Ascending aorta (tissue), 2 donors: ENCODE results near the gene ENTHD1. TPM values are rescaled to one million over a fixed set of nuclear protein-coding genes. Genes with fewer than 3 reads are reported as not detected.
"Not testable (repeated sequence)": the region's sequence is repeated elsewhere in the genome, so short reads cannot be mapped to it uniquely, and the experiment has no call there.

Experiments used
- DNase-seq, 2 donors: peaks; one replicate each; pipeline ENCODE4 v3.0.0-alpha.2; 2019; ENCODE audit warnings: low spot score in 2 of 2
- H3K27ac ChIP-seq, 2 donors: fragments of 200-600 bp; sonication (generic); one replicate each; pipeline ENCODE4 v1.5.1; 2016 to 2017; ENCODE audit warnings: mild to moderate bottlenecking in 1 of 2
- H3K27me3 ChIP-seq: fragments of 200-600 bp; sonication (generic); one replicate; pipeline ENCODE4 v1.5.1; 2017
- H3K36me3 ChIP-seq, 2 donors: fragments of 200-600 bp; sonication (generic); one replicate each; pipeline ENCODE4 v1.5.1; 2016
- H3K4me1 ChIP-seq, 2 donors: fragments of 200-600 bp; sonication (generic); one replicate each; pipeline ENCODE4 v1.5.1; 2016 to 2017; ENCODE audit warnings: mild to moderate bottlenecking in 1 of 2
- H3K4me3 ChIP-seq, 2 donors: fragments of 200-600 bp; sonication (generic); one replicate each; pipeline ENCODE4 v1.5.1; 2016 to 2017; ENCODE audit warnings: mild to moderate bottlenecking in 1 of 2
- H3K9me3 ChIP-seq, 2 donors: fragments of 200-600 bp; sonication (generic); one replicate each; pipeline ENCODE4 v1.5.1; 2016
- CTCF ChIP-seq, 3 experiments: fragments of 200-600 bp in 2 of 3; fragments of 450-650 bp in 1 of 3; sonication (generic) in 2 of 3; IDR thresholded peaks; one replicate each; pipeline ENCODE4 v1.5.1; 2016 to 2019; ENCODE audit warnings: antibody characterized with exemption in 3 of 3, mild to moderate bottlenecking in 1 of 3, moderate library complexity in 1 of 3
- intact Hi-C: fragments of 100-400 bp; cut with DNase I; formaldehyde crosslinking; loops from one replicate; pipeline ENCODE4 v1.15.1; 2023
- total RNA-seq: library from RNA; depleted of rRNA; stranded (reverse); fragments of >200 nt; gene quantifications from one replicate; pipeline ENCODE4 v1.1.0, GENCODE V29; 2016

ENTHD1 gene
- total RNA-seq, 1 donor from 2014 or later = 0.21 TPM

GRCh38 chr22:39906207-39906606, 12.6 kb upstream of the ENTHD1 start:
- intact Hi-C loops = no loop called here
- H3K27me3 ChIP-seq = no peaks in the 10 kb centered on the region
- H3K36me3 ChIP-seq = no peaks in the 10 kb centered on the region
- no peak overlapping the region for H3K27ac ChIP-seq
- no peaks in the 10 kb centered on the region for H3K9me3 ChIP-seq
- H3K4me3 ChIP-seq = no peak overlapping the region
- no peak for DNase-seq
- no peaks in the 10 kb centered on the region for H3K4me1 ChIP-seq
- no peak for TF ChIP-seq CTCF (IDR thresholded peaks at IDR 0.05)

GRCh38 chr22:39905687-39906086, 12.1 kb upstream of the ENTHD1 start:
- Histone ChIP-seq H3K27ac (no peak overlapping the region), H3K4me1 (no peaks in the 10 kb centered on the region), H3K27me3 (no peaks in the 10 kb centered on the region), H3K36me3 (no peaks in the 10 kb centered on the region), H3K9me3 (no peaks in the 10 kb centered on the region), H3K4me3 (no peak overlapping the region)
- intact Hi-C loops = no loop called here
- TF ChIP-seq CTCF (IDR thresholded peaks at IDR 0.05) = no peak
- DNase-seq = no peak

GRCh38 chr22:39904862-39905261, 11.3 kb upstream of the ENTHD1 start:
- intact Hi-C loops = no loop called here

GRCh38 chr22:39904024-39904423, 10.5 kb upstream of the ENTHD1 start:
- H3K4me3 ChIP-seq, H3K27me3 ChIP-seq, intact Hi-C loops, DNase-seq, H3K36me3 ChIP-seq, H3K9me3 ChIP-seq, H3K27ac ChIP-seq, H3K4me1 ChIP-seq: not testable (repeated sequence)

More at GRCh38 chr22:39904862-39905261, 11.3 kb upstream of the ENTHD1 start:
- Histone ChIP-seq H3K27ac (no peak overlapping the region), H3K4me1 (no peaks in the 10 kb centered on the region), H3K4me3 (no peak overlapping the region), H3K27me3 (no peaks in the 10 kb centered on the region), H3K9me3 (no peaks in the 10 kb centered on the region), H3K36me3 (no peaks in the 10 kb centered on the region)
- no peak for TF ChIP-seq CTCF (IDR thresholded peaks at IDR 0.05)
- DNase-seq = no peak

GRCh38 chr22:39901565-39902146, 8.1 kb upstream of the ENTHD1 start:
- no peak for TF ChIP-seq CTCF (IDR thresholded peaks at IDR 0.05)
- Histone ChIP-seq H3K4me3 (no peak overlapping the region), H3K36me3 (no peaks in the 10 kb centered on the region), H3K27ac (no peak overlapping the region), H3K9me3 (no peaks in the 10 kb centered on the region), H3K4me1 (no peaks in the 10 kb centered on the region), H3K27me3 (no peaks in the 10 kb centered on the region)
- DNase-seq = no peak
- intact Hi-C loops = no loop called here

GRCh38 chr22:39900306-39901227, 7.0 kb upstream of the ENTHD1 start, which contains the start of gene GRAP2:
GRAP2 (plus strand) TSS chr22:39901084; CDS start chr22:39947107, 46,023 bp downstream.
- no peaks in the 10 kb centered on the region for H3K4me1 ChIP-seq
- no peak within 1 kb of the TSS for H3K27ac ChIP-seq
- intact Hi-C loops = no loop called here
- DNase-seq = no peak
- no peak for TF ChIP-seq CTCF (IDR thresholded peaks at IDR 0.05)
- H3K27me3 ChIP-seq = no peaks in the 10 kb centered on the region
- no peaks in the 10 kb centered on the region for H3K36me3 ChIP-seq
- no peak within 1 kb of the TSS for H3K4me3 ChIP-seq
- no peaks in the 10 kb centered on the region for H3K9me3 ChIP-seq
